HepG2 (cell line): ENCODE measurements around the gene ETF1. TPM values are rescaled to one million over a fixed set of nuclear protein-coding genes. Genes with fewer than 3 reads are reported as not detected.
A peak's percentile ranks its signal among the peaks of the same experiment; 100 is the strongest.

Source experiments
- ATAC-seq: fragments of 200-7000 bp; cut with Tn5 transposase; 3 replicates; pipeline ENCODE4 v1.9.1; 2020; ENCODE audit warnings: mild to moderate bottlenecking, moderate library complexity
- BruUV-seq: library from RNA; stranded (reverse); fragments of 400-500 nt; replicated peaks from 2 replicates; lab custom pipeline; 2021; lab: Mats Ljungman, UMichigan
- CTCF ChIA-PET: fragments of 300-600 bp; formaldehyde crosslinking; extraction: SDS; loops from one replicate; lab custom pipeline; 2021; ENCODE audit warnings: low total read pairs, inconsistent platforms, low intra/inter-chr PET ratio; lab: Yijun Ruan, JAX
- POLR2A ChIA-PET: fragments of 350-600 bp; sonication (Branson Sonifier 250); formaldehyde crosslinking; loops from one replicate; lab custom pipeline; 2020; ENCODE audit warnings: antibody characterized with exemption, inconsistent platforms; lab: Yijun Ruan, JAX
- DNase-seq: peaks from one replicate; pipeline ENCODE4 v3.0.0-alpha.2; 2015; ENCODE audit warnings: low spot score
- FAIRE-seq: peaks from 3 replicates; lab custom pipeline; 2011; peaks lifted over from hg19 to GRCh38; lab: Jason Lieb, UNC
- H2AFZ ChIP-seq: one replicate; pipeline ENCODE4 v1.6.1; 2011; ENCODE audit warnings: low read length, inconsistent platforms
- H3K27ac ChIP-seq: fragments of 300-600 bp; 3 replicates; pipeline ENCODE4 v1.8.0; 2011; ENCODE audit warnings: mixed run types, mild to moderate bottlenecking, mixed read lengths, low read length, inconsistent platforms; ENCODE audit not compliant: insufficient read depth; ENCODE audit errors: extremely low read length
- H3K27me3 ChIP-seq, 2 experiments: fragments of 200-600 bp in 1 of 2; 2 replicates in 1 of 2; 3 replicates in 1 of 2; pipeline versions ENCODE4 v1.6.0 to v1.8.0; 2011; ENCODE audit warnings: low read length in 2 of 2, mild to moderate bottlenecking in 2 of 2, moderate library complexity in 2 of 2, inconsistent platforms in 1 of 2; ENCODE audit not compliant: insufficient read depth in 2 of 2, control insufficient read depth in 1 of 2
- H3K36me3 ChIP-seq, 2 experiments: fragments of 200-600 bp in 1 of 2; replicated peaks in 1 of 2; 2 replicates in 1 of 2; 3 replicates in 1 of 2; pipeline versions ENCODE4 v1.5.1 to v1.8.0; 2011; ENCODE audit warnings: low read length in 2 of 2, inconsistent platforms in 1 of 2; ENCODE audit not compliant: insufficient read depth in 2 of 2, control insufficient read depth in 1 of 2
- H3K4me1 ChIP-seq: 2 replicates; pipeline ENCODE4 v1.5.1; 2012; ENCODE audit warnings: low read length, inconsistent platforms; ENCODE audit not compliant: insufficient read depth
- H3K4me2 ChIP-seq: 2 replicates; pipeline ENCODE4 v1.6.0; 2011; ENCODE audit warnings: low read depth, low read length, inconsistent platforms
- H3K4me3 ChIP-seq, 3 experiments: fragments of 200-600 bp in 1 of 3; sonication (generic), shearing (Covaris generic) in 1 of 3; replicated peaks in 1 of 3; 2 replicates each; pipeline ENCODE4 v1.5.1; 2011 to 2016; ENCODE audit warnings: low read length in 3 of 3, inconsistent platforms in 2 of 3, low read depth in 2 of 3, mild to moderate bottlenecking in 2 of 3, control low read depth in 1 of 3, mixed read lengths in 1 of 3; ENCODE audit not compliant: insufficient read depth in 1 of 3
- H3K79me2 ChIP-seq: one replicate; pipeline ENCODE4 v1.6.1; 2011; ENCODE audit warnings: low read length, inconsistent platforms; ENCODE audit not compliant: insufficient read depth
- H3K9ac ChIP-seq: 2 replicates; pipeline ENCODE4 v1.6.0; 2011; ENCODE audit warnings: mild to moderate bottlenecking, low read depth, low read length, inconsistent platforms; ENCODE audit not compliant: insufficient read depth
- H3K9me3 ChIP-seq: 2 replicates; pipeline ENCODE4 v1.5.1; 2012; ENCODE audit warnings: mild to moderate bottlenecking, low read length
- H4K20me1 ChIP-seq: 2 replicates; pipeline ENCODE4 v1.6.0; 2011; ENCODE audit warnings: inconsistent platforms, mild to moderate bottlenecking, low read length, moderate library complexity; ENCODE audit not compliant: insufficient read depth
- ARID2 ChIP-seq: sonication (generic); formaldehyde crosslinking; IDR thresholded peaks from 2 replicates; pipeline ENCODE4 v1.8.1; 2022; ENCODE audit warnings: mild to moderate bottlenecking, missing genetic modification reagents, borderline replicate concordance
- ARNT2 ChIP-seq: sonication (generic); formaldehyde crosslinking; IDR thresholded peaks from 2 replicates; pipeline ENCODE4 v1.8.0; 2022; ENCODE audit warnings: mild to moderate bottlenecking, low read depth, missing genetic modification reagents, moderate library complexity
- DMTF1 ChIP-seq: sonication (generic); formaldehyde crosslinking; IDR thresholded peaks from 2 replicates; pipeline ENCODE4 v1.4.0; 2020; ENCODE audit warnings: mild to moderate bottlenecking, missing genetic modification reagents
- FOXM1 ChIP-seq: sonication (generic); formaldehyde crosslinking; IDR thresholded peaks from 2 replicates; pipeline ENCODE4 v1.5.0; 2020; ENCODE audit warnings: missing genetic modification reagents
- GABPA ChIP-seq, 2 experiments: IDR thresholded peaks; 2 replicates each; pipeline ENCODE4 v1.6.1; 2011 to 2016; ENCODE audit warnings: low read depth in 2 of 2, low read length in 1 of 2, missing biosample characterization in 1 of 2, missing genetic modification characterization in 1 of 2
- GATAD2A ChIP-seq: IDR thresholded peaks from 2 replicates; pipeline ENCODE4 v1.6.1; 2016
- HCFC1 ChIP-seq: fragments of 150-350 bp; IDR thresholded peaks from 2 replicates; pipeline ENCODE4 v1.6.1; 2014; ENCODE audit warnings: low read depth, low read length
- IKZF5 ChIP-seq: IDR thresholded peaks from 2 replicates; pipeline ENCODE4 v1.6.1; 2018; ENCODE audit warnings: missing genetic modification reagents, mild to moderate bottlenecking, missing compliant biosample characterization
- JDP2 ChIP-seq: sonication (generic); formaldehyde crosslinking; IDR thresholded peaks from 2 replicates; pipeline ENCODE4 v1.8.1; 2022; ENCODE audit warnings: missing genetic modification reagents, borderline replicate concordance
- KLF11 ChIP-seq: IDR thresholded peaks from 2 replicates; pipeline ENCODE4 v1.6.1; 2016; ENCODE audit warnings: missing compliant biosample characterization
- MEIS2 ChIP-seq: sonication (generic); formaldehyde crosslinking; IDR thresholded peaks from 2 replicates; pipeline ENCODE4 v1.9.0; 2021; ENCODE audit warnings: mild to moderate bottlenecking, missing genetic modification reagents
- NR0B2 ChIP-seq: sonication (generic); formaldehyde crosslinking; IDR thresholded peaks from 2 replicates; pipeline ENCODE4 v1.4.0; 2020; ENCODE audit warnings: mild to moderate bottlenecking, missing genetic modification reagents
- PHF8 ChIP-seq: sonication (generic); formaldehyde crosslinking; IDR thresholded peaks from 2 replicates; pipeline ENCODE4 v1.5.0; 2020; ENCODE audit warnings: missing genetic modification reagents
- SP1 ChIP-seq, 2 experiments: fragments of 450-650 bp in 1 of 2; sonication (generic) in 1 of 2; formaldehyde crosslinking in 1 of 2; IDR thresholded peaks; 2 replicates each; pipeline versions ENCODE4 v1.4.0 to v1.6.1; 2016 to 2020; ENCODE audit warnings: missing genetic modification reagents in 1 of 2
- ZFP36L2 ChIP-seq: sonication (generic); formaldehyde crosslinking; IDR thresholded peaks from 2 replicates; pipeline ENCODE4 v1.4.0; 2020; ENCODE audit warnings: missing genetic modification reagents
- ZNF280B ChIP-seq: sonication (generic); formaldehyde crosslinking; IDR thresholded peaks from 2 replicates; pipeline ENCODE4 v1.5.0; 2020; ENCODE audit warnings: missing genetic modification reagents, mild to moderate bottlenecking, borderline replicate concordance
- WGBS: methylation state at CpG from one replicate; pipeline ENCODE4 v1.1.6; 2017; ENCODE audit warnings: low lambda C conversion rate; 5-methylcytosine and 5-hydroxymethylcytosine counted together
- in situ Hi-C: cut with HindIII; loops from 2 replicates; pipeline ENCODE4 v1.10.0; 2017; ENCODE audit warnings: low pct_unique_long_range_greater_than_20kb; ENCODE audit not compliant: extremely low pct_ligation_motif_present
- intact Hi-C: fragments of 100-400 bp; cut with micrococcal nuclease; formaldehyde crosslinking; loops from one replicate; pipeline ENCODE4 v1.10.0; 2022; ENCODE audit not compliant: unreplicated experiment
- polyA plus RNA-seq, 8 experiments: library from polyadenylated mRNA; depleted of rRNA in 3 of 8; stranded (reverse) in 7 of 8; unstranded in 1 of 8; fragments of >200 nt; fragmentation: Illumina TruSeq in 4 of 8; extraction: Trizol in 4 of 8; gene quantifications; 2 replicates each; pipeline versions ENCODE4 v1.2.1 to v1.2.3, GENCODE V29; 2011 to 2016; ENCODE audit warnings: low read depth in 4 of 8, missing spikeins in 1 of 8, mixed read lengths in 1 of 8; ENCODE audit not compliant: insufficient read depth in 1 of 8
- total RNA-seq, 5 experiments: library from RNA; depleted of rRNA; stranded (reverse); fragments of >200 nt; fragmentation: Illumina TruSeq; extraction: Trizol; gene quantifications; 2 replicates each; pipeline ENCODE4 v1.2.3, GENCODE V29; 2016; ENCODE audit warnings: low read depth in 1 of 5

The ETF1 gene
- total and polyA plus RNA-seq, 2 of the 13 experiments (the other 11 are each of a cell fraction or from before 2014, with no cell fraction given), result 52.1 to 184 TPM

- peak overlapping the region; percentile 83 for H3K9ac ChIP-seq
- POLR2A ChIA-PET, result interaction anchor here (1.1 to 3.5 kb wide), 8 partner anchors 10 to 140 kb away, joined by 3 to 58 read pairs (median 6); partner anchors contain the start of genes EGR1, ETF1 and KDM3B
- WGBS, result no CpG with 5 or more reads among the region's 93 CpGs
- no peak for TF ChIP-seq NR0B2
- TF ChIP-seq KLF11 (CRISPR knock-in tag), result no peak
- TF ChIP-seq ZNF280B (CRISPR knock-in tag), result no peak
- TF ChIP-seq HCFC1, result no peak
- no peak for TF ChIP-seq ZFP36L2
- peak; percentile 32 for TF ChIP-seq ARID2 (CRISPR knock-in tag)
- TF ChIP-seq GATAD2A (CRISPR knock-in tag), result no peak
- TF ChIP-seq ARNT2, result peak; percentile 27; the same call in 1 of the 2 replicates
- TF ChIP-seq SP1 (IDR thresholded peaks at IDR 0.05), result no peak
- TF ChIP-seq SP1 (CRISPR knock-in tag; IDR thresholded peaks at IDR 0.05), result peak; percentile 67
- no peak for TF ChIP-seq JDP2 (CRISPR knock-in tag)
- TF ChIP-seq IKZF5 (CRISPR knock-in tag), result peak; percentile 28; the same call in 1 of the 2 replicates
- TF ChIP-seq MEIS2 (CRISPR knock-in tag), result peak; percentile 70
- TF ChIP-seq FOXM1, result no peak
- TF ChIP-seq DMTF1, result no peak
- peak; percentile 40; the same call in 1 of the 2 replicates for TF ChIP-seq GABPA (IDR thresholded peaks at IDR 0.05; ENCODE audit: low read depth, low read length)
- 0 out of 2 replicates have a peak, but pooled peaks have one; percentile 11 for TF ChIP-seq GABPA (CRISPR knock-in tag; IDR thresholded peaks at IDR 0.05; ENCODE audit: low read depth)
- TF ChIP-seq PHF8 (CRISPR knock-in tag), result peak; percentile 70
These were observed 51.1 kb downstream of the ETF1 start for GRCh38 chr5:138491669-138492559.

More at GRCh38 chr5:138491669-138492559, 51.1 kb downstream of the ETF1 start:
- no peak overlapping the region for H2AFZ ChIP-seq
- H3K27ac ChIP-seq, result peak overlapping the region; percentile 87
- FAIRE-seq, result no peak
- ATAC-seq, result peak; percentile 84
- peak overlapping the region; percentile 92 for H3K4me2 ChIP-seq
- peaks cover 53% of the 10 kb centered on the region for H3K4me1 ChIP-seq
- no peaks in the 10 kb centered on the region for H4K20me1 ChIP-seq
- in situ Hi-C loops, result no loop called here
- no peaks in the 10 kb centered on the region for H3K79me2 ChIP-seq
- no peaks in the 10 kb centered on the region for H3K9me3 ChIP-seq
- CTCF ChIA-PET, result interaction anchor here (1.4 kb wide), 1 partner anchor 28 kb away, joined by 4 read pairs; no protein-coding TSS in a partner anchor
- no TSS peak for BruUV-seq
- peak; percentile 72 for DNase-seq
- intact Hi-C loops, result no loop called here
- H3K4me3 ChIP-seq, result peak overlapping the region; percentile 75 to 82 (median 79)
- peaks cover 4 to 35% of the 10 kb centered on the region in 2 experiments; a peak in 4 of 5 replicates for H3K27me3 ChIP-seq
- no peaks in the 10 kb centered on the region for H3K36me3 ChIP-seq
